Testis (tissue), 3 donors: Measurements from ENCODE around the gene CHIC1. TPM values are rescaled to one million over a fixed set of nuclear protein-coding genes. Genes with fewer than 3 reads are reported as not detected.
"Not testable (repeated sequence)": the region's sequence is repeated elsewhere in the genome, so short reads cannot be mapped to it uniquely, and the experiment has no call there.

Experiments
- DNase-seq: peaks from one replicate; pipeline ENCODE4 v3.0.0-alpha.2; 2019
- H3K27ac ChIP-seq, 2 donors: fragments of 200-600 bp; sonication (generic); one replicate each; pipeline ENCODE4 v1.5.1; 2019
- H3K27me3 ChIP-seq: fragments of 200-600 bp; sonication (generic); one replicate; pipeline ENCODE4 v1.5.1; 2019
- H3K36me3 ChIP-seq: fragments of 200-600 bp; sonication (generic); one replicate; pipeline ENCODE4 v1.5.1; 2017; ENCODE audit warnings: low read depth; ENCODE audit errors: missing control alignments
- H3K4me1 ChIP-seq: fragments of 200-600 bp; sonication (generic); one replicate; pipeline ENCODE4 v1.5.1; 2019
- H3K4me3 ChIP-seq, 2 donors: fragments of 200-600 bp; sonication (generic); one replicate each; pipeline ENCODE4 v1.5.1; 2017 to 2019
- H3K9me3 ChIP-seq: fragments of 200-600 bp; sonication (generic); one replicate; pipeline ENCODE4 v1.5.1; 2017
- CTCF ChIP-seq, 3 experiments: fragments of 450-650 bp in 2 of 3; fragments of 200-600 bp in 1 of 3; sonication (generic) in 1 of 3; IDR thresholded peaks; one replicate each; pipeline ENCODE4 v1.5.1; 2016 to 2019; ENCODE audit warnings: antibody characterized with exemption in 3 of 3, mild to moderate bottlenecking in 2 of 3, moderate library complexity in 1 of 3
- POLR2A ChIP-seq: fragments of 450-650 bp; IDR thresholded peaks from one replicate; pipeline ENCODE4 v1.6.1; 2017; ENCODE audit warnings: antibody characterized with exemption, mild to moderate bottlenecking, moderate library complexity
- WGBS, 2 donors: methylation state at CpG; one replicate each; pipeline ENCODE4 v1.1.5; 2018; 5-methylcytosine and 5-hydroxymethylcytosine counted together
- intact Hi-C: fragments of 100-400 bp; cut with DNase I; formaldehyde crosslinking; loops from one replicate; pipeline ENCODE4 v1.15.1; 2023; ENCODE audit warnings: low total_unique reads
- polyA plus RNA-seq: library from polyadenylated mRNA; stranded (reverse); fragments of 350-450 nt; fragmentation: Illumina TruSeq; extraction: RNeasy Lipid Tissue Mini Kit (QIAGEN cat#74804); gene quantifications from one replicate; pipeline ENCODE4 v1.2.3, GENCODE V29; 2014; ENCODE audit warnings: low read depth, low replicate concordance; ENCODE audit not compliant: insufficient read depth
- total RNA-seq, 2 donors: library from RNA; depleted of rRNA; stranded (reverse); fragments of >200 nt; gene quantifications; one replicate each; pipeline ENCODE4 v1.2.3, GENCODE V29; 2016

CHIC1 gene
- total and polyA plus RNA-seq, 3 donors from 2014 or later: 4.0 to 8.6 (median 7.8) TPM

DNA sequence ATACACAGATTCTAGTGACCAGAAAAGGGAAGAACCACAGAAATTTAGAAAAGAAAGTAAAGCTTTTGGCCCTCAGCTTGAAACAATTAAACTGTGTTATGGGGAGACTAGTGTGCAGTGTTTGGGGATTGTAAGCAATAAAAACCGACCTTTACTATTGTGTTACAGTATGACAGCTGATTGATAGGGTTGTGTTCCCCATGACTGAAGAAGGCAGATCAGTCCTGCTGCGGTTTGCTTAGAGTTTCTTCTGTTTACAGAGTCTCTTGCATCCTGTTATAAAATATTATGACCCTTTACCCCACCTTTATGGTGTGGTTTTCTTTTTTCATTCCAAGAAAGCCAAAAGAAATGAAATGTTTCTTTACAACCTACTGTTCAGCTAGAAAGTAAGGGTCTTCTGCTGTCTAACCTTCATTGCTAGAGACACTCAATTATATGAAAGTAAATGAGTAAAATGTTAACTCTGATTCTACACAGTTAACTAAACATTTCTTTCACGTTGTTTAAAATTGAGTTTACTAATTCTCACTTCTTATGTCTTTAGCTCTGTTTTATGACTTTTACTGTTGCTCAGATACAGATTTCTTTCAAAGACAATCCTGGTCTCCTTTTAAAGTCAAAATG is 18.1 kb downstream of the CHIC1 start:
- H3K27ac ChIP-seq: no peak overlapping the region
- H3K27me3 ChIP-seq: no peaks in the 10 kb centered on the region
- DNase-seq: no peak
- TF ChIP-seq POLR2A (no peak), CTCF (IDR thresholded peaks at IDR 0.05) (no peak)
- no peaks in the 10 kb centered on the region for H3K36me3 ChIP-seq
- intact Hi-C loops: no loop called here
- no peak overlapping the region for H3K4me3 ChIP-seq
- WGBS, 2 donors: 52 to 71% methylated on average over 3 of the region's 3 CpGs
- no peaks in the 10 kb centered on the region for H3K9me3 ChIP-seq
- H3K4me1 ChIP-seq: no peaks in the 10 kb centered on the region

DNA sequence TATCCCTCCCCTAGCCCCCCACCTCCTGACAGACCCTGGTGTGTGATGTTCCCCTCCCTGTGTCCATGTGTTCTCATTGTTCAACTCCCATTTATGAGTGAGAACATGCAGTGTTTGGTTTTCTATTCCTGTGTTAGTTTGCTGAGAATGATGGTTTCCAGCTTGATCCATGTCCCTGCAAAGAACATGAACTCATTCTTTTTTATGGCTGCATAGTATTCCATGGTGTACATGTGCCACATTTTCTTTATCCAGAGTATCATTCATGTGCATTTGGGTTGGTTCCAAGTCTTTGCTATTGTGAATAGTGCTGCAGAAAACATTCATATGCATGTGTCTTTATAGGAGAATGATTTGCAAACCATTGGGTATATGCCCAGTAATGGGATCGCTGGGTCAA is 34.8 kb downstream of the CHIC1 start:
- H3K4me1 ChIP-seq, intact Hi-C loops: not testable (repeated sequence)
- 100% methylated on average over 1 of the region's 1 CpG for WGBS, 2 donors

DNA sequence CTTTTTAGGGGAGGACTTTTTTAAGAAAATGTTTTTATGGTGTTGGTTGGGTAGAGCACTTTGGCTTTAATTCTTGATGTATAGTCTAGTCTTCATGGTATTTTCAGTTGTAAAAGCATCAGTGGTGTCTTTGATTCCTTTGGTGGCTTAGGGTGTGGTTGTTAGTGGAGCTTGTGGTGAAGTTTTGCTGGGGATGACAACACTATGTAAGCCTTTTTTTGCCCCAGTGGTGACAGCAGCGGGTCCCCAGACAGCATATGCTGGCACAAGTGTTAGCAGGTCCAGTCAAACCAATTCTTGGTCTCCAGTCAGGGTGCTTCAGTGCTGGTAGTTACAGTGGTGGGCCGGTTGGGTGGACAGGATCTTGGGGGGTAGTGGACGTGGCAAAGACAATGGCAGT is 52.0 kb downstream of the CHIC1 start:
- Histone ChIP-seq H3K36me3 (no peaks in the 10 kb centered on the region), H3K9me3 (no peaks in the 10 kb centered on the region), H3K4me1 (no peaks in the 10 kb centered on the region), H3K4me3 (no peak overlapping the region), H3K27ac (no peak overlapping the region), H3K27me3 (no peaks in the 10 kb centered on the region)
- intact Hi-C loops: no loop called here
- TF ChIP-seq POLR2A (no peak), CTCF (IDR thresholded peaks at IDR 0.05) (no peak)
- 87% methylated on average over 3 of the region's 3 CpGs; no CpG with 5 or more reads in 1 of the 2 donors for WGBS, 2 donors
- no peak for DNase-seq

More for the DNA sequence above, 34.8 kb downstream of the CHIC1 start:
- H3K36me3 ChIP-seq, H3K27me3 ChIP-seq, H3K27ac ChIP-seq, H3K9me3 ChIP-seq, H3K4me3 ChIP-seq, DNase-seq: not testable (repeated sequence)

DNA sequence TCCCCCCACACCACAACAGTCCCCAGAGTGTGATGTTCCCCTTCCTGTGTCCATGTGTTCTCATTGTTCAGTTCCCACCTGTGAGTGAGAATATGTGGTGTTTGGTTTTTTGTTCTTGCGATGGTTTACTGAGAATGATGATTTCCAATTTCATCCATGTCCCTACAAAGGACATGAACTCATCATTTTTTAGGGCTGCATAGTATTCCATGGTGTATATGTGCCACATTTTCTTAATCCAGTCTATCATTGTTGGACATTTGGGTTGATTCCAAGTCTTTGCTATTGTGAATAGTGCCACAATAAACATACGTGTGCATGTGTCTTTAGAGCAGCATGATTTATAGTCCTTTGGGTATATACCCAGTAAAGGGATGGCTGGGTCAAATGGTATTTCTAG is 78.7 kb downstream of the CHIC1 start:
- intact Hi-C loops, H3K4me1 ChIP-seq, H3K36me3 ChIP-seq, H3K9me3 ChIP-seq, H3K27ac ChIP-seq, H3K27me3 ChIP-seq, DNase-seq, H3K4me3 ChIP-seq: not testable (repeated sequence)
- 92 to 100% methylated on average over 2 of the region's 2 CpGs for WGBS, 2 donors

DNA sequence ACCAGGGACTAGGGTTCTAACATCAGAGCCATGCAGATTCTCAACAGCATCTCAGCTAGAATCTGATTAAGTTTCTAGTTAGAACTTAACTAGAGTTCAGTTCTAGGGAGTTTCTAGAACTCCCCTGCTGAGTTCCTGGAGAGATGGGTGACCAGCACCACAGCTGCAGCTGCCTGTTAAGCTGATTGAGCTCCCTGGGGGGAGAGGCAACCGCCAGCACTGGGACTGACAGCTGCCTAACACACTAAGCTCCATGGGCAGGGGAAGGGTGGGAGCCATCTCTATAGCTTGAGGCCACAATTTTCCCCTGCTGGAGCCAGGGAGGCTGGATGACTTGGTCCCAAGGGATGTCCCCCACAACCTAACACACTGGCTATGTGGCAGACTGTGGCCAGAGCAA is 84.2 kb downstream of the CHIC1 start:
- TF ChIP-seq CTCF (IDR thresholded peaks at IDR 0.05): no peak
- TF ChIP-seq POLR2A: no peak
- Histone ChIP-seq H3K27ac (no peak overlapping the region), H3K27me3 (no peaks in the 10 kb centered on the region), H3K4me1 (no peaks in the 10 kb centered on the region), H3K36me3 (no peaks in the 10 kb centered on the region), H3K4me3 (no peak overlapping the region), H3K9me3 (no peaks in the 10 kb centered on the region)
- no peak for DNase-seq
- 100% methylated on average over 1 of the region's 1 CpG; no CpG with 5 or more reads in 1 of the 2 donors for WGBS, 2 donors
- intact Hi-C loops: no loop called here

- no peaks in the 10 kb centered on the region for H3K27me3 ChIP-seq
These were observed 84.8 kb downstream of the CHIC1 start for GRCh38 chrX:73647632-73648322.

GRCh38 chrX:73661322-73661721 is 98.3 kb downstream of the CHIC1 start:
- H3K27me3 ChIP-seq, H3K4me1 ChIP-seq, H3K36me3 ChIP-seq, intact Hi-C loops, DNase-seq, H3K27ac ChIP-seq, H3K4me3 ChIP-seq, H3K9me3 ChIP-seq: not testable (repeated sequence)
- WGBS, 2 donors: 63 to 93% methylated on average over 1 of the region's 1 CpG

More at GRCh38 chrX:73647632-73648322, 84.8 kb downstream of the CHIC1 start:
- H3K4me3 ChIP-seq: no peak overlapping the region
- no peak for DNase-seq
- intact Hi-C loops: no loop called here
- no peaks in the 10 kb centered on the region for H3K9me3 ChIP-seq
- H3K4me1 ChIP-seq: no peaks in the 10 kb centered on the region
- TF ChIP-seq CTCF (IDR thresholded peaks at IDR 0.05) (no peak), POLR2A (no peak)
- H3K36me3 ChIP-seq: no peaks in the 10 kb centered on the region
- H3K27ac ChIP-seq: no peak overlapping the region
